ENCODE results near the gene SETBP1.

DNA sequence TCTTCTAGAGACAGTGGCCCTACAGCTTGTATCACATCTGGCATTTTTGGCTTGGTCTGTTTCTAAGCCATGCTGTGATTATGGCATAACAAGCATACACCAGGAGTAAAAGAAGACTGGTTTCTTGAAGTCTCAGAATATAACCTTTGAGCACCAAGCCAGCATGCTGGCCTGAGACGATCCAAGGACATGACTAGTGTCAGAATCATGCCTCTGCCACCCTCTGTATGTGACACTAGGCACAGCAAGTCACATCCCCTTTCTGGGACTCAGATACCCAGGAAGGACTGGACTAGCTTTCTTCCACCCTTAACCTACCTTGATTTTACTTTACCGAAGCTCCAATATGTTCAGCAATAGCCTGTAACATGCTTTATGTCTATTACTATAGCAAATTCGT lies 345.5 kb downstream of the SETBP1 start:
- TF ChIP-seq POLR2AphosphoS5 (IDR thresholded peaks at IDR 0.05; ENCODE audit: borderline replicate concordance, low read depth, low read length) (no peak), EZH2 (IDR thresholded peaks at IDR 0.05) (no peak), FOXP2 (optimal IDR thresholded peaks at IDR 0.05; ENCODE audit: control extremely low read depth, extremely low read length, insufficient read depth) (no peak)

Data from SK-N-MC (cell line).